SIG-M5 (cell line): ENCODE measurements around the gene MEF2D.

Source experiments
- DNase-seq: peaks from one replicate; lab custom pipeline; 2025; lab: John Stamatoyannopoulos, UW

Gene MEF2D

GRCh38 chr1:156467906-156468305, 32.7 kb downstream of the MEF2D start:
- DNase-seq: no peak

GRCh38 chr1:156467385-156467784, 33.2 kb downstream of the MEF2D start:
- no peak for DNase-seq

GRCh38 chr1:156465747-156466365, 34.7 kb downstream of the MEF2D start:
- DNase-seq: no peak

GRCh38 chr1:156464825-156465452, 35.6 kb downstream of the MEF2D start:
- DNase-seq: no peak

- DNase-seq: no peak
Observed at GRCh38 chr1:156464335-156464734, 36.2 kb downstream of the MEF2D start.

GRCh38 chr1:156463874-156464273, 36.7 kb downstream of the MEF2D start:
- no peak for DNase-seq

GRCh38 chr1:156462954-156463795, 37.4 kb downstream of the MEF2D start:
- DNase-seq: no peak

GRCh38 chr1:156461781-156462647, 38.6 kb downstream of the MEF2D start:
- DNase-seq: no peak

GRCh38 chr1:156461109-156461508, 39.5 kb downstream of the MEF2D start:
- no peak for DNase-seq

GRCh38 chr1:156460525-156460924, 40.0 kb downstream of the MEF2D start:
- no peak for DNase-seq

GRCh38 chr1:156458181-156458503, 42.4 kb downstream of the MEF2D start:
- DNase-seq: no peak

- DNase-seq: peak; percentile 91
Observed at GRCh38 chr1:156456625-156457465, 43.7 kb downstream of the MEF2D start.

GRCh38 chr1:156455362-156455761, 45.2 kb downstream of the MEF2D start:
- no peak for DNase-seq

GRCh38 chr1:156452907-156453306, 47.7 kb downstream of the MEF2D start:
- peak; percentile 43 for DNase-seq

- DNase-seq: no peak
Observed at GRCh38 chr1:156451505-156452160, 48.9 kb downstream of the MEF2D start.

- no peak for DNase-seq
Observed at GRCh38 chr1:156448134-156448967, 52.2 kb downstream of the MEF2D start.

GRCh38 chr1:156445789-156446263, 54.7 kb downstream of the MEF2D start:
- no peak for DNase-seq

- DNase-seq: no peak
Observed at GRCh38 chr1:156444407-156445001, 56.1 kb downstream of the MEF2D start.

GRCh38 chr1:156443286-156443685, 57.3 kb downstream of the MEF2D start:
- no peak for DNase-seq
